Fibroblast of pulmonary artery (primary cell): ENCODE data around the gene WWP2.

Experiments used
- DNase-seq: peaks from one replicate; pipeline ENCODE4 v3.0.0-alpha.2; 2010; ENCODE audit warnings: low read depth
- H3K4me3 ChIP-seq: replicated peaks from 2 replicates; pipeline ENCODE4 v1.5.1; 2011; ENCODE audit warnings: low read depth, mild to moderate bottlenecking, control low read depth, low read length, moderate library complexity
- CTCF ChIP-seq: IDR thresholded peaks from 2 replicates; pipeline ENCODE4 v1.5.1; 2011; ENCODE audit warnings: mild to moderate bottlenecking, control low read depth, low read length, inconsistent platforms; ENCODE audit errors: missing control alignments

Gene WWP2

GRCh38 chr16:69926241-69926640 lies 164.1 kb downstream of the WWP2 start:
- no peak for DNase-seq

GRCh38 chr16:69927056-69927757 lies 165.1 kb downstream of the WWP2 start:
- DNase-seq = peak; percentile 77
- TF ChIP-seq CTCF = no peak
- no peak overlapping the region for H3K4me3 ChIP-seq

More at GRCh38 chr16:69926241-69926640, 164.1 kb downstream of the WWP2 start:
- H3K4me3 ChIP-seq = no peak overlapping the region
- TF ChIP-seq CTCF = no peak

DNA sequence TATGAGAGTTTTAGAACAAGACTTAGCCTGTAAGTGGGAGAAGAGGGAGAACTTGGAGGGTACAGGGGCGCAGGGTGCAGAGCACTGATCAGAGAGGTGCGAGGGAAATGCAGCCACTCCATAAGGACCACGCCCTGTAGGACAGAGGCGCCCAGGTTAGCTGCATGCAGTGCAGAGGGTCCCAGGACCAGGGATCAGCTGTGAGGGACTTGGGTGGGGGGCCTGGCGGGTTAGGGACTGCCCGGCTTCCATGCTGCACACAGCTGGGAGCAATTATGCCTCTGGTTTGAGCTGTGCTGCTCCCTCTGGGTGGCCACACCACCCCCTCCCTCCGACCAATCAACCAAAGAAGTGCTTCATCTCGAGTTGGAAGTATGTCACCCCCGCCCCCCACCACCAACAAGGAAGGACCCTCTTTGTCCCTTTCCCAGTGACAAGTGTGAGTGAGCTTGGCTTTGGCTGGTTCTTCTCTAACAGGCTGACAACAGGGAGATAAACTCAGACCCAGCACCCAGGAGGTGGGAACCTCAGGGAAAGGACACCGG lies 166.8 kb downstream of the WWP2 start:
- H3K4me3 ChIP-seq = no peak overlapping the region
- DNase-seq = no peak
- no peak for TF ChIP-seq CTCF

DNA sequence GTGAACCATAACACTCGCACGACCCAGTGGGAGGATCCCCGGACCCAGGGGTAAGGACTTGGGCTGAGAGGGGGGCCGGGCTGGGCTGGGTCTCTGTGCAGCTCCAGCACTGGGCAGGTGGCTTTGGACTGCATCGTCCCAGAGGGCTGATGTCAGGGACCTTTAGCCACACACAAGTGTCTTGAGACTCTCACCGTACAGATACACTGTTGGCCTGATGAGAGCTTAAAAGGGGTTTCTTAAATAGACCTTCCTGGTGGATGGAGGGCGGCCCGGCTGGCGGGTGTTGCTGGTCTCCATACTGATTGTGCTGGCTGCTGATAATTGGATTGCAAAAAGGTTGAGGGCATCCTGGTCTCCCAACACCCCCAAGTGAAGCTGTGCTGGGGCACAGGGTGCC lies 167.3 kb downstream of the WWP2 start:
- no peak for DNase-seq
- TF ChIP-seq CTCF = no peak
- H3K4me3 ChIP-seq = no peak overlapping the region

DNA sequence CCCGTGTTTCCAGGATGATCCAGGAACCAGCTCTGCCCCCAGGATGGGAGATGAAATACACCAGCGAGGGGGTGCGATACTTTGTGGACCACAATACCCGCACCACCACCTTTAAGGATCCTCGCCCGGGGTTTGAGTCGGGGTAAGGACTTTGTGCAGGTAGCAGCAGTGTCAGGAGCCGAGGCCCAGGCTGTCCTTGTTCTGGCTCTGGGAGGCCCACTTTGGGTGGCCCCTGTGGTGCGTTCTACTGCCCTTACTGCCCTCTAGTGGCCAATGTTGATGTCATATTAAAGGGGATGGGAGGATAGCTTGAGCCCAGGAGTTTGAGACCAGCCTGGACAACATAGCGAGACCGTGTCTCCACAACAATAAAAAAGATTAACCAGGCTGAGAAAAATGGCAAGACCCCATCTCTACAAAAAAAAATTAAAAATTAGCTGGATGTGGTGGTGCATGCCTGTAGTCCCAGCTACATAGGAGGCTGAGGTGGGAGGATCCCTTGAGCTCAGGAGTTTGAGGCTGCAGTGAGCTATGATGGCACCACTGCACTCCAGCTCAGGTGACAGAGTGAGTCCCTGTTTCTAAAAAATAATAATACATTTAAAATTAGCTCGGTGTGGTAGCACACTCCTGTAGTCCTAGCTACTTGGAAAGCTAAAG lies 168.1 kb downstream of the WWP2 start:
- peak; percentile 75 for DNase-seq
- H3K4me3 ChIP-seq = no peak overlapping the region
- TF ChIP-seq CTCF = peak; percentile 64

DNA sequence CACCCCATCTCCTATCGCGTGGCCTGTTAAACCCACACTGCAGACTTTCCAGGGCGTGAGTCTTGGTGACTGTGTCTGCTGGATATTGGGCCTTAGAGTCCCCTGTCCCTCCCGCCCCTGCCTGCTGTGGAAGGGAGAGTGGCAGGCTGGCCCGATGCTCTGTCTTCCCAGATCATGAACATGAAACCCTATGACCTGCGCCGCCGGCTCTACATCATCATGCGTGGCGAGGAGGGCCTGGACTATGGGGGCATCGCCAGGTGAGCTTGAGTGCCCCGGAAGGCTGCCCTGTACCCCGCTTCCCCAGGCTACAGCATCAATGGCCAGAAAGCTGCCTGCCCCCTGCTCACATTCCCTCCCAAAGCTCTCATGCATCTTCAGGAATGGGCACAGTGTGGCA lies 169.5 kb downstream of the WWP2 start:
- no peak for TF ChIP-seq CTCF
- no peak overlapping the region for H3K4me3 ChIP-seq
- no peak for DNase-seq
